ENCODE results near the gene RAPGEF1.

RAPGEF1 gene

GRCh38 chr9:131776036-131776435 is 36.2 kb upstream of the RAPGEF1 start:
- no peak for TF ChIP-seq CTCF (IDR thresholded peaks at IDR 0.05; ENCODE audit: control extremely low read depth, extremely low read depth, low read depth, missing control alignments)
- POLR2A ChIA-PET = no interaction called here
- CTCF ChIA-PET = interaction anchor here (1.9 kb wide), 1 partner anchor 13 kb away, joined by 5 read pairs; no protein-coding TSS in a partner anchor
- DNase-seq (ENCODE audit: extremely low spot score) = no peak

GRCh38 chr9:131774636-131775035 is 34.8 kb upstream of the RAPGEF1 start:
- CTCF ChIA-PET = interaction anchor here (1.0 to 1.9 kb wide), 2 partner anchors 12 to 463 kb away, joined by 3 to 5 read pairs; no protein-coding TSS in a partner anchor
- DNase-seq (ENCODE audit: extremely low spot score) = no peak
- POLR2A ChIA-PET = no interaction called here
- TF ChIP-seq CTCF (IDR thresholded peaks at IDR 0.05; ENCODE audit: control extremely low read depth, extremely low read depth, low read depth, missing control alignments) = no peak

GRCh38 chr9:131773911-131774379 is 34.1 kb upstream of the RAPGEF1 start:
- peak; percentile 75 for DNase-seq (ENCODE audit: extremely low spot score)
- no peak for TF ChIP-seq CTCF (IDR thresholded peaks at IDR 0.05; ENCODE audit: control extremely low read depth, extremely low read depth, low read depth, missing control alignments)
- CTCF ChIA-PET = interaction anchor here (1.9 kb wide), 1 partner anchor 11 kb away, joined by 5 read pairs; no protein-coding TSS in a partner anchor
- POLR2A ChIA-PET = no interaction called here

- POLR2A ChIA-PET = no interaction called here
- no peak for DNase-seq (ENCODE audit: extremely low spot score)
- CTCF ChIA-PET = no interaction called here
- no peak for TF ChIP-seq CTCF (IDR thresholded peaks at IDR 0.05; ENCODE audit: control extremely low read depth, extremely low read depth, low read depth, missing control alignments)
Observed at GRCh38 chr9:131772940-131773339, 33.1 kb upstream of the RAPGEF1 start.

GRCh38 chr9:131771646-131772045 is 31.8 kb upstream of the RAPGEF1 start:
- DNase-seq (ENCODE audit: extremely low spot score) = no peak
- ChIA-PET POLR2A (interaction anchor here (0.6 kb wide), 1 partner anchor 719 kb away, joined by 3 read pairs; no protein-coding TSS in a partner anchor), CTCF (interaction anchor here (1.3 kb wide), 1 partner anchor 398 kb away, joined by 3 read pairs; no protein-coding TSS in a partner anchor)
- no peak for TF ChIP-seq CTCF (IDR thresholded peaks at IDR 0.05; ENCODE audit: control extremely low read depth, extremely low read depth, low read depth, missing control alignments)

GRCh38 chr9:131769361-131769760 is 29.5 kb upstream of the RAPGEF1 start:
- POLR2A ChIA-PET = no interaction called here
- CTCF ChIA-PET = no interaction called here
- no peak for DNase-seq (ENCODE audit: extremely low spot score)
- no peak for TF ChIP-seq CTCF (IDR thresholded peaks at IDR 0.05; ENCODE audit: control extremely low read depth, extremely low read depth, low read depth, missing control alignments)

Measured in GM10248 (cell line).